Amniotic epithelial cell (primary cell): ENCODE data around the gene PLAAT5.
"Not testable (repeated sequence)": the region's sequence is repeated elsewhere in the genome, so short reads cannot be mapped to it uniquely, and the experiment has no call there.

Experiments used
- DNase-seq: peaks from one replicate; pipeline ENCODE4 v3.0.0-alpha.2; 2010; ENCODE audit warnings: low read depth

PLAAT5 gene

DNA sequence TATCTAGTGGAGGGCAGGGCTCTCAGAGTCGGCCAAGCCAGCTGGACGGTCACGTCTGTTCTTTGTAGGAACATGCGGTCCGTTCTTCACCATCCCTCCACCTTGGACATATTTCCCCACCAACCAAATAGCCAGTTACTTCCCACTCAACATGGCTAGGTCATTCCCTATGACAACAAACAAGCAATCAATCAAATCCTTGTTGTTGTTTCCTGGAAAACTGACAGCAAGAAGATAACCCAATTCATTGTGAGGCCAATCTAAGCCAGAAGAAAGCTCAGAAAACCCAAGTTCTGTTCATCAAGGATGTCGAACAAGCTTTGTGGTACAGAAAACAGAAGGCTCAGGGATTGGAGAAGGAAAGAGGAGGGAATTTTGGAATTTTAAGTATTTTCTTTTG lies 10.9 kb downstream of the PLAAT5 start:
- DNase-seq = no peak

DNA sequence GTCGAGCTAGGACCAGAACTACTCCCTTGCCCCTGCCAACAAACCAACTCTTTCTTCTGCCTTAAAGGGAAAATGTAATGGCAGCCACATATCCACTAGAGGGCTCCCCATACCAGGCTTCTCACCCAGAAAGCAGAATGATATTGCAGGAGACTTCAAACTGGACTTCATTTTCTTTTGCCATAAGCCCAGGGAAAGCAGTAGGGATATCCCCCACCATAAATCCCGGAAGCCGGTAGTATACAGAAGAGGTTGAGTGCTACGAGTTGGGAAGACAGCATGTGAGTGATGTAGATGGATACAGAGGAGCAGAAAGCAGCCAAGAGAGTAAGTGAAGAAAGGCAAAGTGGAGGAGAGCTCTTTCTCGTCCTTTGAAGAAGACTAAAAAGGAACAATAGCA lies 12.1 kb downstream of the PLAAT5 start:
- DNase-seq = peak; percentile 86

DNA sequence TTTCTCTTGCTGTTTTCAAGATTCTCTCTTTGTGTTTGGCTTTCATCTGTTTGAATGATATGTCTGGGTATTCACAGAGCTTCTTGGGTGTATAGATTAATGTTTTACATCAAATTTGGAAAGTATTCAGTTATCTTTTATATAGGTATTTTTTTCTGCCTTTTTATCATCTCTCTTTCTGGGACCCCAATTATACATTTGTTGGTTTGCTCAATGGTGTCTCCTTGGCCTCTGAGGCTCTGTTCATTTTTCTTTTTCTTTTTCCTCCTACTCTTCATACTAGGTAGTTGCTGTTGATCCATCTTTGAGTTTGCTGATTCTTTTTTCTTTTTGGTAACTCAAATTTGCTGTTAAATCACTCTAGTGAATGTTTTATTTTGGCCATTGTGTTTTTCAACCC lies 14.3 kb downstream of the PLAAT5 start:
- DNase-seq = no peak

DNA sequence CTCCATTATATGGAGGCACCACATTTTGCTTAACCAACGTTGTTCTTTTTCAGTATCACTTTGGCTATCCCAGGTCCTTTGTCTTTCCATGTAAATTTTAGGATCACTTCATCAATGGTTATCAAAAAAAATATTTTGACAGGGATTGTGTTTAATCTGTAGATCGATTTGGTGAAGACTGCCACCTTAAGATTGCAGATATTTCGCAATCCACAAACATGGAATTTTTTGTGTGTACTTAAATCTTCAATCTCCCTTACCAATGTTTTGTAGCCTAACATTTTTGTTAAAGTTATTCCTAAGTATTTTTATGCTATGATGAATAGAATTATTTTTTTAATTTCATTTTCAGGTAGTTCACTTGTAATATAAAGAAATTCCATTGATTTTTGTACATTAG lies 18.6 kb downstream of the PLAAT5 start:
- DNase-seq = no peak

DNA sequence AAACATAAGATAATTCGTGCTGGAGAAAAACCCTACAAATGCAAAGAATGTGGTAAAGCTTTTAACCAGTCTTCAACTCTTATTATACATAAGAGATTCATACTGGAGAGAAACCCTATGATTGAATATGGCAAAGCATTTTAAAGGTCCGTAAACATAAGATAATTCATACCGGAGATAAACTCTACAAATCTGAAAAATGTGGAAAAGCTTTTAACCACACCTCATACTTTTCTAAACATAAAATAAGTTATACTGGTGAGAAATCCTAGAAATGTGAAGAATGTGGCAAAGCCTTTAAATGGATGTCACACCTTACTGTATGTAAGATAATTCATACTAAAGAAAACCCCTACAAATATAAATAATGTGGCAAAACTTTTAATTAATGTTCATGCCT lies 20.7 kb downstream of the PLAAT5 start:
- no peak for DNase-seq

DNA sequence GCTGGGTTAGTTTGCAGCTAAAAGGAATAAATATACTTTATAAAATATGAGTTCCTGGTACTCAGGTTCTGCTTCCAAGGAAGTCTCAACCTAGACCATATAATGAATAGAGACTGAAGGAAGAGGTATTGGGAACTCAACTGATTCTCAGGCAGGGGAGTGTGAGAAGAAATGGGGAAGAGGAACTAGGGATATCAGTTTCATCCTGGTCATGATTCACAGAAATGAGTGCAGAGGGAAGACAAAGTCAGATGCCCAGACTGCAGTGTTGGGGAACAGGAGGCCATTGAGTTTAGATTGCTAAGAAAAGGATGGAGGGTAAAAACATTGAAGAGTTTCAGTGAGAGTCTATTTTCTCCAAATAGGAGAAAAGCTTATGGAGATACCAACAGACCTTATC lies 28.8 kb downstream of the PLAAT5 start:
- DNase-seq = no peak

DNA sequence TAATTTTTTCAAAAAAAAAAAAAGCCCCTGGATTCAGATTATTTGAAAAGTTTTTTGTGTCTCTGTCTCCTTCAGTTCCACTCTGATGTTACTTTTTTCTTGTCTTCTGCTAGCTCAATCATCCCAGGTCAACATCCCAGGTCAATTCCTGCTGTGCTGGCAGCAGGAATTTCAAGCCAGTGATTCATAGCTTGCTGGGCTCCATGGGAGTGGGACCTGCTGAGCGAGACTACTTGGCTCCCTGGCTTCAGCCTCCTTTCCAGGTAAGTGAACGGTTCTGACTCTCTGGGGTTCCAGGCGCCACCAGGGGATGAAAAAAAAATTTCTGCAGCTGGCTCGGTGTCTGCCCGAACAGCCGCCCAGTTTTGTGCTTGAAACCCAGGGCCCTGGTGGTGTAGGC lies 31.4 kb downstream of the PLAAT5 start:
- peak; percentile 27 for DNase-seq

DNA sequence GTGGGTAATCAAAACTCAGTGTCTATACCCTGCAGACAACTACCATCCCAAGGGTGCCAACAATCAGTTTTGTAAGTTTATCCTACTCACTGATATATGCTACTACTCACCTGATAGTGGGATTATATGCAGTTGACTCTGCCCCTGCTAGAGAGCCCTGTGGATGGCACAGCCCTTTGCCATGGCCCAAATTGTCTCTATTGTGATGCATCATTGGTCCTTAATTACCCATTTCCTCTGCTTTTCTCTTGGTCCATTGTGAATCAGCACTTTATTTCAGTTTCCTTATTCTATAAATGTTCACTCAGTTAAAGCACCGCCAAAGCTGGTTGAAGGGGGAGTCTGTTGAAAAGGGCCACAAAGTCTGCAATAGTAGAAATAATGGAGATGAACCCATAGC lies 42.3 kb downstream of the PLAAT5 start:
- DNase-seq = no peak

DNA sequence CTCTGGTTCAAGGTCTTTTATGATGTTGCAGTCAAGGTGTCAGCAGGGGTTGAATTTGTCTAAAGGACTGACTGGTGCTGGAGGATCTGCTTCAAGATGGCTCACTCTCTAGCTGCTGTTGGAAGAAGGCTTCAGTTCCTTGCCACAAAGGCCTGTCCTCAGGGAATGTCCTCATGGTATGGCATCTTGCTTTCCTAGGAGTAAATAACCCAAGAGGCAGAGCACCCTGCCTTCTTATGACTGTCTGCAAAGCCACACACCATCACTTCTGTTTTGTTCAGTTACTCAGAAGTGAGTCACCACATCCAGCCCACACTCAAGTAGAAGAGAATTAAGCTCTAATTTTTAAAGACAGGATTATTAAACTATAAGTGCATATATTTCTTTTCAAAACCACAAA lies 45.2 kb downstream of the PLAAT5 start:
- DNase-seq = peak; percentile 17

DNA sequence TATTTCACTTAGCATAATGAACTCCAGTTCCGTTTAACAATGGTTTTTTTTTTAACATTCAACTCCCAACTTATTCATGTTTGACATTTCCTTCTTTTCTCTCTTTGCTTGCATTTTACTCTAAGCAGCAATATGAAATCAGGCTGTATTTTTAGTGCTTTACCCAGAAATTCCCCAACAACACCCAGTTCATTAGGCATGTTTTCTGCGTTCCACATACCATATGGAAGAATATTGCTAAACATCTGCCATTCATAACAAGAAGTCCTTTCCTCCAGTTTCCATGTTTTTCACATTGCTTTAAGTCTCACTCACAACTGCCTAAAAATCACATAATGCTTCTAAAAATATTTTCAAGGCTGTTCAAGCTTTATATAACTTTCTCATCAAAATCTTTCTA lies 45.8 kb downstream of the PLAAT5 start:
- DNase-seq = no peak

DNA sequence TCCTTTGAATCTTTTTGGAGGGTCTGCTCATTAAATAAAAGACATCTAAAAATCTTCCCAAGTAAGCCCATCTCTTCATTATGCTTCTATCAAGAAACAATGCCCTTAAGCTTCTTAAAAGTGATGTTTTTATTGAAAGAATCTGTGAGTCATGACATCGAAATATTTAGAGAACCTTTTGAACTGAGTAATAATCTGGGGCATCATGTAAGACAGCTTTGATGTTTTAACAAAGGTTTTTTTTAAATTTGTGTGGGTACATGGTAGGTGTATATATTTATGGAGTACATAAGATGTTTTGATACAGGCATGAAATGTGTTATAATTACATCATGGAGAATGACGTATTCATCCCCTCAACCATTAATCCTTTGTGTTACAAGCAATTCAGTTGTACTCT lies 46.8 kb downstream of the PLAAT5 start:
- no peak for DNase-seq

DNA sequence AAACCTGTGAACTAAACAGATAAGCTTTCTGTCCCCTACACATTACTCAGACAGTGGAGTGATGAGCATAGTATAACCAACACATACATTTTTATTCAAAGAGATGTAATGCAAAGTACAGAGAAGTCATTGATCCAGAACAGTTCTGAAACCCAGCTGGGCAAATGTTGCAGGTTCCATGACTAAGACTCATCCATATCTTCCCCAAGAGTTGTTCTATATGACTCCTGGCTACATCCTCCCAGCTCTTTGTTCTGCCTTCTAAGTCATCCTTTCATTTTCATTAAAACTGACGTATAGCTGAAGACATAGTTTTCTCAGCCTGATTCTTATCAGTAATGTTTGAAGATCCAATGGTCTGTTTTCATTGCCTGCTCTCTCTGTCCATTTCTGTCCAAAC lies 47.3 kb downstream of the PLAAT5 start:
- DNase-seq = no peak

DNA sequence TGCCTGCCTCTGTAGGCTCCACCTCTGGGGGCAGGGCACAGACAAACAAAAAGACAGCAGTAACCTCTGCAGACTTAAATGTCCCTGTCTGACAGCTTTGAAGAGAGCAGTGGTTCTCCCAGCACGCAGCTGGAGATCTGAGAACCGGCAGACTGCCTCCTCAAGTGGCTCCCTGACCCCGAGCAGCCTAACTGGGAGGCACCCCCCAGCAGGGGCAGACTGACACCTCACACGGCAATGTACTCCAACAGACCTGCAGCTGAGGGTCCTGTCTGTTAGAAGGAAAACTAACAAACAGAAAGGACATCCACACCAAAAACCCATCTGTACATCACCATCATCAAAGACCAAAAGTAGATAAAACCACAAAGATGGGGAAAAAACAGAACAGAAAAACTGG lies 55.1 kb downstream of the PLAAT5 start:
- DNase-seq = not testable (repeated sequence)

DNA sequence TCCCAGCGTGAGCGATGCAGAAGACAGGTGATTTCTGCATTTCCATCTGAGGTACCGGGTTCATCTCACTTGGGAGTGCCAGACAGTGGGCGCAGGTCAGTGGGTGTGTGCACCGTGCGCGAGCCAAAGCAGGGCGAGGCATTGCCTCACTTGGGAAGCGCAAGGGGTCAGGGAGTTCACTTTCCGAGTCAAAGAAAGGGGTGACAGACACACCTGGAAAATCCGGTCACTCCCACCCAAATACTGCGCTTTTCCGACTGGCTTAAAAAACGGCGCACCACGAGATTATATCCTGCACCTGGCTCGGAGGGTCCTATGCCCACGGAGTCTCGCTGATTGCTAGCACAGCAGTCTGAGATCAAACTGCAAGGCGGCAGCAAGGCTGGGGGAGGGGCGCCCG lies 55.6 kb downstream of the PLAAT5 start:
- not testable (repeated sequence) for DNase-seq

DNA sequence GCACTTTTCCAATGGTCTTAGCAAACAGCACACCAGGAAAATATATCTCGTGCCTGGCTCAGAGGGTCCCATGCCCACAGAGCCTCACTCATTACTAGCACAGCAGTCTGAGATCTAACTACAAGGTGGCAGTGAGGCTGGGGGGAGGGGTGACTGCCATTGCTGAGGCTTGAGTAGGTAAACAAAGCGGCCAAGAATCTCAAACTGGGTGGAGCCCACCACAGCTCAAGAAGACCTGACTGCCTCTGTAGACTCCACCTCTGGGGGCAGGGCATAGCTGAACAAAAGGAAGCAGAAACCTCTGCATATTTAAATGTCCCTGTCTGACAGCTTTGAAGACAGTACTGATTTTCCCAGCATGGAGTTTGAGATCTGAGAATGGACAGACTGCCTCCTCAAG lies 60.2 kb downstream of the PLAAT5 start:
- DNase-seq = not testable (repeated sequence)

DNA sequence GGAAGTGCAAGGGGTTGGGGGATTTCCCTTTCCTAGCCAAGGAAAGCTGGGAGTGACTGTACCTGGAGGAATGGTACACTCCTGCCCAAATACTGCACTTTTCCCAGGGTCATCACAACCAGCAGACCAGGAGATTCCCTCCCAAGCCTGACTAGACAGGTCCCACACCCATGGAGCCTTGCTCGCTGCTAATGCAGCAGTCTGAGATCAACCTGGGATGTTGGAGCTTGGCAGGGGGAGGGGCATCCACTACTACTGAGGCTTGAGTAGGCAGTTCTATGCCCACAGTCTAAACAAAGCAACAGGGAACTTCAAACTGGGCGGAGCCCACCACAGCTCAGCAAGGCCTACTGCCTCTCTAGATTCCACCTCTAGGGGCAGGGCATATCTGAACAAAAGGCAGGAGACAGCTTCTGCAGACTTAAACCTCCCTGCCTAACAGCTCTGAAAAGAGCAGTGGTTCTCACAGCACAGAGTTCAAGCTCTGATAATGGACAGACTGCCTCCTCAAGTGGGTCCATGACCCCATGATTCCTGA lies 62.9 kb downstream of the PLAAT5 start:
- DNase-seq = no peak

DNA sequence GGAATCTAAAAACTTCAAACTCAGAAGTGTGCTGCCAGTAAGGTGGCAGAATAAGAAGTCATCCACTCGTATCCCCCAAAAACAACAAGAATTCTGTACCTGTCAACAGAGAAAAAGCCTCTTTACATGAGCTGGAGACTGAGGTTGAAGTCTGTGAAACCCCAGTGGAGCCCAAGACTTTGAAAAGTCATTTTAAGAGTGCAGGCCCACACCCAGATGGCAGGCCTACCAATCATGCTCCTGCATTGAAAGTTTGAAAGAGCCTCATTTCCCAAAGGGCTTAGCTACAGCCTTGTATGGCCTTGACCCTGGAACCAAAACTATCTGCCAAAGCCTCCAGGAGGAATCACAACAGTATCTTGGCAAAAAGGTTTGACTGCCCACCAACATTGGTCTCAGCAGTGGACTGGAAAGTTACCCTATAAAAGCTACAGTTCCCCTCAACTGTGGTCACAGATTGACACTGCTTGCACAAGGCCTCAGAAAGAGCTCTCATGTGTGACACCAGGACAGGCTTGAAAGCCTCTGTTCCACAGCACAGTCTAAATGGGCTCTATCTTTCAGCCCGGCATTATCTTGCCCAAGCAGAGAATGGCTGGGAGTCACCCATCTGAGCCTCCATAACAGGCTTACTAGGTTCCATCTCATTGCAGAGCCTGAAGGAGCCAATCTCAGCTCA lies 73.7 kb downstream of the PLAAT5 start:
- DNase-seq = no peak
